ENCODE data around the gene CERS3.

GRCh38 chr15:100437261-100437660, 91.5 kb downstream of the CERS3 start:
- no peak for TF ChIP-seq CTCF (IDR thresholded peaks at IDR 0.05)
- no peak for TF ChIP-seq POLR2A (IDR thresholded peaks at IDR 0.05)
- TF ChIP-seq EP300 (IDR thresholded peaks at IDR 0.05) = no peak
